GM23338 (cell line): Measurements from ENCODE around the gene UNC79. TPM values are rescaled to one million over a fixed set of nuclear protein-coding genes. Genes with fewer than 3 reads are reported as not detected.

Source experiments
- ATAC-seq: fragments of 200-7000 bp; cut with Tn5 transposase; 3 replicates; pipeline ENCODE4 v1.9.1; 2020
- DNase-seq: peaks from one replicate; pipeline ENCODE4 v3.0.0-alpha.2; 2015; ENCODE audit warnings: low spot score
- H2AFZ ChIP-seq: fragments of 200-600 bp; sonication (generic); 2 replicates; pipeline ENCODE4 v1.8.0; 2016; ENCODE audit warnings: antibody characterized with exemption, mild to moderate bottlenecking, moderate library complexity
- H3F3A ChIP-seq: fragments of 200-600 bp; sonication (generic); replicated peaks from 2 replicates; pipeline ENCODE4 v1.8.0; 2017; ENCODE audit warnings: antibody characterized with exemption, mixed run types, low read depth
- H3K27ac ChIP-seq: fragments of 200-600 bp; sonication (generic); 2 replicates; pipeline ENCODE4 v1.6.1; 2016; ENCODE audit warnings: low read depth
- H3K27me3 ChIP-seq: fragments of 200-600 bp; sonication (generic); 2 replicates; pipeline ENCODE4 v1.8.0; 2016; ENCODE audit warnings: mild to moderate bottlenecking, mixed run types, moderate library complexity; ENCODE audit not compliant: insufficient read depth
- H3K36me3 ChIP-seq: fragments of 200-600 bp; sonication (generic); 2 replicates; pipeline ENCODE4 v1.8.0; 2016; ENCODE audit warnings: mild to moderate bottlenecking; ENCODE audit not compliant: insufficient read depth
- H3K4me1 ChIP-seq: fragments of 200-600 bp; sonication (generic); 2 replicates; pipeline ENCODE4 v1.8.0; 2016; ENCODE audit warnings: mild to moderate bottlenecking, moderate library complexity; ENCODE audit not compliant: insufficient read depth
- H3K4me2 ChIP-seq: fragments of 200-600 bp; sonication (generic); 2 replicates; pipeline ENCODE4 v1.7.1; 2017; ENCODE audit warnings: mixed run types
- H3K4me3 ChIP-seq: fragments of 200-600 bp; sonication (generic); 2 replicates; pipeline ENCODE4 v1.6.1; 2016; ENCODE audit warnings: mixed run types
- H3K79me2 ChIP-seq: fragments of 200-600 bp; sonication (generic); replicated peaks from 2 replicates; pipeline ENCODE4 v1.8.0; 2017; ENCODE audit warnings: mild to moderate bottlenecking; ENCODE audit not compliant: insufficient read depth
- H3K9me2 ChIP-seq: fragments of 200-600 bp; sonication (generic); 2 replicates; pipeline ENCODE4 v1.8.0; 2017; ENCODE audit not compliant: insufficient read depth
- H4K20me1 ChIP-seq: fragments of 200-600 bp; sonication (generic); replicated peaks from 2 replicates; pipeline ENCODE4 v1.8.0; 2017; ENCODE audit warnings: mild to moderate bottlenecking; ENCODE audit not compliant: insufficient read depth
- H3K27ac Mint-ChIP-seq: 2 replicates; pipeline ENCODE4 v1.8.0; 2020; ENCODE audit warnings: inconsistent platforms, mild to moderate bottlenecking, moderate library complexity, mixed read lengths
- H3K27me3 Mint-ChIP-seq: 3 replicates; pipeline ENCODE4 v1.8.0; 2022; ENCODE audit warnings: low read depth, mild to moderate bottlenecking, moderate library complexity, mixed read lengths, inconsistent platforms; ENCODE audit not compliant: insufficient read depth, poor library complexity
- H3K36me3 Mint-ChIP-seq: 3 replicates; pipeline ENCODE4 v1.8.0; 2021; ENCODE audit warnings: low read depth, mild to moderate bottlenecking, inconsistent platforms, moderate library complexity, mixed read lengths
- H3K4me1 Mint-ChIP-seq: 3 replicates; pipeline ENCODE4 v1.8.0; 2020; ENCODE audit warnings: mild to moderate bottlenecking, inconsistent platforms, mixed read lengths
- H3K4me3 Mint-ChIP-seq: 3 replicates; pipeline ENCODE4 v1.8.0; 2021; ENCODE audit warnings: moderate library complexity, mild to moderate bottlenecking, inconsistent platforms, mixed read lengths
- H3K9me3 Mint-ChIP-seq: 3 replicates; pipeline ENCODE4 v1.8.0; 2020; ENCODE audit warnings: moderate library complexity, mild to moderate bottlenecking, inconsistent platforms, mixed read lengths
- CREB1 ChIP-seq: fragments of 250-450 bp; sonication (Bioruptor Pico); IDR thresholded peaks from 2 replicates; pipeline ENCODE4 v1.5.0; 2020; ENCODE audit warnings: low read depth, mild to moderate bottlenecking, moderate library complexity
- EZH2 ChIP-seq: fragments of 200-600 bp; sonication (generic); IDR thresholded peaks from one replicate; pipeline ENCODE4 v1.8.0; 2017; ENCODE audit warnings: antibody characterized with exemption, mild to moderate bottlenecking, low read depth; ENCODE audit not compliant: unreplicated experiment
- EZH2phosphoT487 ChIP-seq: fragments of 200-600 bp; sonication (generic); IDR thresholded peaks from one replicate; pipeline ENCODE4 v1.8.1; 2018; ENCODE audit warnings: antibody characterized with exemption; ENCODE audit not compliant: unreplicated experiment
- JUNB ChIP-seq: IDR thresholded peaks from one replicate; pipeline ENCODE4 v1.6.1; 2016; ENCODE audit warnings: antibody characterized with exemption; ENCODE audit not compliant: unreplicated experiment
- NANOG ChIP-seq: IDR thresholded peaks from 2 replicates; pipeline ENCODE4 v1.6.1; 2016; ENCODE audit warnings: antibody characterized with exemption, borderline replicate concordance
- POLR2AphosphoS5 ChIP-seq: IDR thresholded peaks from 2 replicates; pipeline ENCODE4 v1.6.1; 2016; ENCODE audit warnings: antibody characterized with exemption, low read depth
- REST ChIP-seq: IDR thresholded peaks from one replicate; pipeline ENCODE4 v1.6.1; 2018; ENCODE audit warnings: antibody characterized with exemption; ENCODE audit not compliant: unreplicated experiment
- STAT1 ChIP-seq: IDR thresholded peaks from one replicate; pipeline ENCODE4 v1.6.1; 2016; ENCODE audit warnings: antibody characterized with exemption; ENCODE audit not compliant: unreplicated experiment
- ZNF114 ChIP-seq: fragments of 250-450 bp; sonication (Bioruptor Pico); IDR thresholded peaks from 2 replicates; pipeline ENCODE4 v1.5.0; 2020; ENCODE audit warnings: mild to moderate bottlenecking, moderate library complexity
- ZNF331 ChIP-seq: fragments of 250-450 bp; sonication (Bioruptor Pico); IDR thresholded peaks from 2 replicates; pipeline ENCODE4 v1.5.0; 2020; ENCODE audit warnings: low read depth, mild to moderate bottlenecking, moderate library complexity
- polyA plus RNA-seq: library from polyadenylated mRNA; unstranded; fragments of >200 nt; fragmentation: Nextera tagmentation; extraction: Ambion mirVana; gene quantifications from 2 replicates; pipeline ENCODE4 v1.2.1, GENCODE V29; 2016
- total RNA-seq: library from RNA; depleted of rRNA; stranded (reverse); fragments of >200 nt; shearing (Covaris generic); gene quantifications from 2 replicates; pipeline ENCODE4 v1.2.3, GENCODE V29; 2014
- TF ChIP-seq, protein P1 (sequence below), 2 experiments: fragments of 200-600 bp in 1 of 2; sonication (generic) in 1 of 2; conservative IDR thresholded peaks; 2 replicates each; pipeline versions ENCODE4 v1.5.1 to v1.6.1; 2016 to 2017; ENCODE audit warnings: antibody characterized with exemption in 2 of 2, low read depth in 2 of 2, mild to moderate bottlenecking in 2 of 2, moderate library complexity in 1 of 2
- TF ChIP-seq, protein P2 (sequence below): fragments of 250-450 bp; sonication (Bioruptor Pico); IDR thresholded peaks from 2 replicates; pipeline ENCODE4 v1.5.0; 2020; ENCODE audit warnings: mild to moderate bottlenecking, moderate library complexity
- TF ChIP-seq, protein P3 (sequence below): IDR thresholded peaks from 2 replicates; pipeline ENCODE4 v1.6.1; 2016; ENCODE audit warnings: antibody characterized with exemption

UNC79 gene
- total and polyA plus RNA-seq, 2 experiments from 2014 or later, result 1.8 to 3.6 TPM

DNA sequence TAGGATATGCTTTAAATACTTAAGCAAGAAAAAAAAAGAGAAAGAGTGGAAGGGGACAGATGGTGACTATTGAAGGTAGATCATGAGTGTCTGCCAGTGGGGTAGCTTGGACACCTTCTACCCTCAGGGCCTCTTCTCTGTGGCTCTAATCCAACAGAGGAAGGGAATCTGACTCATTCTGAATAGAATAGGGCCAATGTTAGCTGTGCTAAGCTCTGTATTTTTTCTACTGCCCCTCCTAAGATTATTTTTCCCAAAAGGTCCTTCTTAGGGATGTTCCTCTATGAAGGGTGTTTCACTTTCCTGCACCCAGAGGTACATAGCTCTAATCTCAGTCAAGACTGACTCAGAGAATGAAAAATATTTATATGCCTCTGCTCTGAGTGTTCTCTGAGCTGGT lies 25.6 kb downstream of the UNC79 start:
- Mint-ChIP-seq H3K4me3 (no peak overlapping the region), H3K4me1 (peaks cover 16% of the 10 kb centered on the region), H3K9me3 (no peaks in the 10 kb centered on the region), H3K36me3 (no peaks in the 10 kb centered on the region), H3K27ac (no peak overlapping the region), H3K27me3 (no peaks in the 10 kb centered on the region)
- Histone ChIP-seq H3K4me1 (no peaks in the 10 kb centered on the region; the same call in 1 of the 2 replicates), H4K20me1 (no peaks in the 10 kb centered on the region), H3K79me2 (no peaks in the 10 kb centered on the region), H3K27me3 (no peaks in the 10 kb centered on the region), H3K4me2 (no peak overlapping the region), H3K36me3 (no peaks in the 10 kb centered on the region), H3K27ac (no peak overlapping the region), H2AFZ (no peak overlapping the region), H3F3A (no peaks in the 10 kb centered on the region), H3K4me3 (no peak overlapping the region), H3K9me2 (peaks cover 9% of the 10 kb centered on the region; the same call in 1 of the 2 replicates)
- DNase-seq (no peak), ATAC-seq (no peak)
- TF ChIP-seq REST (no peak), ZNF114 (CRISPR knock-in tag) (no peak), ZNF331 (CRISPR knock-in tag) (no peak), POLR2AphosphoS5 (no peak), EZH2phosphoT487 (no peak), STAT1 (no peak), JUNB (no peak), NANOG (no peak), EZH2 (no peak), CREB1 (CRISPR knock-in tag) (no peak)
- TF ChIP-seq, protein P1, sequence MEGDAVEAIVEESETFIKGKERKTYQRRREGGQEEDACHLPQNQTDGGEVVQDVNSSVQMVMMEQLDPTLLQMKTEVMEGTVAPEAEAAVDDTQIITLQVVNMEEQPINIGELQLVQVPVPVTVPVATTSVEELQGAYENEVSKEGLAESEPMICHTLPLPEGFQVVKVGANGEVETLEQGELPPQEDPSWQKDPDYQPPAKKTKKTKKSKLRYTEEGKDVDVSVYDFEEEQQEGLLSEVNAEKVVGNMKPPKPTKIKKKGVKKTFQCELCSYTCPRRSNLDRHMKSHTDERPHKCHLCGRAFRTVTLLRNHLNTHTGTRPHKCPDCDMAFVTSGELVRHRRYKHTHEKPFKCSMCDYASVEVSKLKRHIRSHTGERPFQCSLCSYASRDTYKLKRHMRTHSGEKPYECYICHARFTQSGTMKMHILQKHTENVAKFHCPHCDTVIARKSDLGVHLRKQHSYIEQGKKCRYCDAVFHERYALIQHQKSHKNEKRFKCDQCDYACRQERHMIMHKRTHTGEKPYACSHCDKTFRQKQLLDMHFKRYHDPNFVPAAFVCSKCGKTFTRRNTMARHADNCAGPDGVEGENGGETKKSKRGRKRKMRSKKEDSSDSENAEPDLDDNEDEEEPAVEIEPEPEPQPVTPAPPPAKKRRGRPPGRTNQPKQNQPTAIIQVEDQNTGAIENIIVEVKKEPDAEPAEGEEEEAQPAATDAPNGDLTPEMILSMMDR (conservative IDR thresholded peaks at IDR 0.05; ENCODE audit: low read depth in 2 of 2), result no peak
- TF ChIP-seq, protein P2, sequence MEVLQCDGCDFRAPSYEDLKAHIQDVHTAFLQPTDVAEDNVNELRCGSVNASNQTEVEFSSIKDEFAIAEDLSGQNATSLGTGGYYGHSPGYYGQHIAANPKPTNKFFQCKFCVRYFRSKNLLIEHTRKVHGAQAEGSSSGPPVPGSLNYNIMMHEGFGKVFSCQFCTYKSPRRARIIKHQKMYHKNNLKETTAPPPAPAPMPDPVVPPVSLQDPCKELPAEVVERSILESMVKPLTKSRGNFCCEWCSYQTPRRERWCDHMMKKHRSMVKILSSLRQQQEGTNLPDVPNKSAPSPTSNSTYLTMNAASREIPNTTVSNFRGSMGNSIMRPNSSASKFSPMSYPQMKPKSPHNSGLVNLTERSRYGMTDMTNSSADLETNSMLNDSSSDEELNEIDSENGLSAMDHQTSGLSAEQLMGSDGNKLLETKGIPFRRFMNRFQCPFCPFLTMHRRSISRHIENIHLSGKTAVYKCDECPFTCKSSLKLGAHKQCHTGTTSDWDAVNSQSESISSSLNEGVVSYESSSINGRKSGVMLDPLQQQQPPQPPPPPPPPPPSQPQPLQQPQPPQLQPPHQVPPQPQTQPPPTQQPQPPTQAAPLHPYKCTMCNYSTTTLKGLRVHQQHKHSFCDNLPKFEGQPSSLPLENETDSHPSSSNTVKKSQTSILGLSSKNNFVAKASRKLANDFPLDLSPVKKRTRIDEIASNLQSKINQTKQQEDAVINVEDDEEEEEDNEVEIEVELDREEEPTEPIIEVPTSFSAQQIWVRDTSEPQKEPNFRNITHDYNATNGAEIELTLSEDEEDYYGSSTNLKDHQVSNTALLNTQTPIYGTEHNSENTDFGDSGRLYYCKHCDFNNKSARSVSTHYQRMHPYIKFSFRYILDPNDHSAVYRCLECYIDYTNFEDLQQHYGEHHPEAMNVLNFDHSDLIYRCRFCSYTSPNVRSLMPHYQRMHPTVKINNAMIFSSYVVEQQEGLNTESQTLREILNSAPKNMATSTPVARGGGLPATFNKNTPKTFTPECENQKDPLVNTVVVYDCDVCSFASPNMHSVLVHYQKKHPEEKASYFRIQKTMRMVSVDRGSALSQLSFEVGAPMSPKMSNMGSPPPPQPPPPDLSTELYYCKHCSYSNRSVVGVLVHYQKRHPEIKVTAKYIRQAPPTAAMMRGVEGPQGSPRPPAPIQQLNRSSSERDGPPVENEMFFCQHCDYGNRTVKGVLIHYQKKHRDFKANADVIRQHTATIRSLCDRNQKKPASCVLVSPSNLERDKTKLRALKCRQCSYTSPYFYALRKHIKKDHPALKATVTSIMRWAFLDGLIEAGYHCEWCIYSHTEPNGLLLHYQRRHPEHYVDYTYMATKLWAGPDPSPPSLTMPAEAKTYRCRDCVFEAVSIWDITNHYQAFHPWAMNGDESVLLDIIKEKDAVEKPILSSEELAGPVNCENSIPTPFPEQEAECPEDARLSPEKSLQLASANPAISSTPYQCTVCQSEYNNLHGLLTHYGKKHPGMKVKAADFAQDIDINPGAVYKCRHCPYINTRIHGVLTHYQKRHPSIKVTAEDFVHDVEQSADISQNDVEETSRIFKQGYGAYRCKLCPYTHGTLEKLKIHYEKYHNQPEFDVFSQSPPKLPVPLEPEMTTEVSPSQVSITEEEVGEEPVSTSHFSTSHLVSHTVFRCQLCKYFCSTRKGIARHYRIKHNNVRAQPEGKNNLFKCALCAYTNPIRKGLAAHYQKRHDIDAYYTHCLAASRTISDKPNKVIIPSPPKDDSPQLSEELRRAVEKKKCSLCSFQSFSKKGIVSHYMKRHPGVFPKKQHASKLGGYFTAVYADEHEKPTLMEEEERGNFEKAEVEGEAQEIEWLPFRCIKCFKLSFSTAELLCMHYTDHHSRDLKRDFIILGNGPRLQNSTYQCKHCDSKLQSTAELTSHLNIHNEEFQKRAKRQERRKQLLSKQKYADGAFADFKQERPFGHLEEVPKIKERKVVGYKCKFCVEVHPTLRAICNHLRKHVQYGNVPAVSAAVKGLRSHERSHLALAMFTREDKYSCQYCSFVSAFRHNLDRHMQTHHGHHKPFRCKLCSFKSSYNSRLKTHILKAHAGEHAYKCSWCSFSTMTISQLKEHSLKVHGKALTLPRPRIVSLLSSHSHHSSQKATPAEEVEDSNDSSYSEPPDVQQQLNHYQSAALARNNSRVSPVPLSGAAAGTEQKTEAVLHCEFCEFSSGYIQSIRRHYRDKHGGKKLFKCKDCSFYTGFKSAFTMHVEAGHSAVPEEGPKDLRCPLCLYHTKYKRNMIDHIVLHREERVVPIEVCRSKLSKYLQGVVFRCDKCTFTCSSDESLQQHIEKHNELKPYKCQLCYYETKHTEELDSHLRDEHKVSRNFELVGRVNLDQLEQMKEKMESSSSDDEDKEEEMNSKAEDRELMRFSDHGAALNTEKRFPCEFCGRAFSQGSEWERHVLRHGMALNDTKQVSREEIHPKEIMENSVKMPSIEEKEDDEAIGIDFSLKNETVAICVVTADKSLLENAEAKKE (CRISPR knock-in tag), result no peak
- TF ChIP-seq, protein P3, sequence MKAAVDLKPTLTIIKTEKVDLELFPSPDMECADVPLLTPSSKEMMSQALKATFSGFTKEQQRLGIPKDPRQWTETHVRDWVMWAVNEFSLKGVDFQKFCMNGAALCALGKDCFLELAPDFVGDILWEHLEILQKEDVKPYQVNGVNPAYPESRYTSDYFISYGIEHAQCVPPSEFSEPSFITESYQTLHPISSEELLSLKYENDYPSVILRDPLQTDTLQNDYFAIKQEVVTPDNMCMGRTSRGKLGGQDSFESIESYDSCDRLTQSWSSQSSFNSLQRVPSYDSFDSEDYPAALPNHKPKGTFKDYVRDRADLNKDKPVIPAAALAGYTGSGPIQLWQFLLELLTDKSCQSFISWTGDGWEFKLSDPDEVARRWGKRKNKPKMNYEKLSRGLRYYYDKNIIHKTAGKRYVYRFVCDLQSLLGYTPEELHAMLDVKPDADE, result no peak
